Kidney (tissue), 14 donors: ENCODE results near the gene BSN. TPM values are rescaled to one million over a fixed set of nuclear protein-coding genes. Genes with fewer than 3 reads are reported as not detected.

ENCODE experiments used
- DNase-seq, 5 donors: peaks; one replicate each; pipeline ENCODE4 v3.0.0-alpha.2; 2013 to 2020
- FAIRE-seq: peaks from 2 replicates; lab custom pipeline; 2012; peaks lifted over from hg19 to GRCh38; lab: Jason Lieb, UNC
- H3K27ac ChIP-seq, 2 donors: one replicate each; pipeline ENCODE4 v1.7.0; 2013; ENCODE audit warnings: low read depth in 2 of 2, low read length in 2 of 2, inconsistent platforms in 1 of 2
- H3K27me3 ChIP-seq: one replicate; pipeline ENCODE4 v1.7.1; 2013; ENCODE audit warnings: low read length, inconsistent platforms; ENCODE audit not compliant: control insufficient read depth, insufficient read depth
- H3K36me3 ChIP-seq, 3 donors: one replicate each; pipeline versions ENCODE4 v1.7.0 to v1.7.1; 2013; ENCODE audit warnings: low read length in 3 of 3, control low read depth in 1 of 3, inconsistent platforms in 1 of 3; ENCODE audit not compliant: insufficient read depth in 3 of 3, control insufficient read depth in 2 of 3
- H3K4me1 ChIP-seq, 3 donors: one replicate each; pipeline versions ENCODE4 v1.7.0 to v1.7.1; 2013; ENCODE audit warnings: low read length in 3 of 3, inconsistent platforms in 1 of 3, low read depth in 1 of 3; ENCODE audit not compliant: control insufficient read depth in 2 of 3, insufficient read depth in 2 of 3
- H3K4me3 ChIP-seq, 3 donors: one replicate each; pipeline versions ENCODE4 v1.7.0 to v1.8.1; 2013; ENCODE audit warnings: low read length in 3 of 3, control low read depth in 1 of 3, inconsistent platforms in 1 of 3
- H3K9ac ChIP-seq, 3 donors: one replicate each; pipeline versions ENCODE4 v1.7.0 to v1.7.1; 2013; ENCODE audit warnings: low read length in 3 of 3, control low read depth in 1 of 3, inconsistent platforms in 1 of 3
- H3K9me3 ChIP-seq, 3 donors: one replicate each; pipeline versions ENCODE4 v1.7.0 to v1.7.1; 2013; ENCODE audit warnings: low read length in 3 of 3, control low read depth in 1 of 3, inconsistent platforms in 1 of 3; ENCODE audit not compliant: control insufficient read depth in 2 of 3, insufficient read depth in 1 of 3
- intact Hi-C: fragments of 100-400 bp; cut with DNase I; formaldehyde crosslinking; loops from one replicate; pipeline ENCODE4 v1.11.1; 2022
- polyA plus RNA-seq: library from polyadenylated mRNA; stranded (reverse); fragments of 350-450 nt; fragmentation: Illumina TruSeq; extraction: RNeasy Lipid Tissue Mini Kit (QIAGEN cat#74804); gene quantifications from one replicate; pipeline ENCODE4 v1.2.3, GENCODE V29; 2014; ENCODE audit warnings: low read depth, low replicate concordance; ENCODE audit not compliant: insufficient read depth
- total RNA-seq: library from RNA; stranded (reverse); fragmentation: NEBNext Ultra II Directional; extraction: Animal tissue kit (Norgen Biotek cat#: 25700); gene quantifications from one replicate; pipeline ENCODE4 v1.2.1, GENCODE V29; 2021
- TF ChIP-seq, protein P1 (sequence below): IDR thresholded peaks from 3 replicates; pipeline ENCODE4 v1.5.1; 2012; ENCODE audit warnings: mild to moderate bottlenecking, moderate library complexity, borderline replicate concordance; ENCODE audit not compliant: insufficient read depth; ENCODE audit errors: extremely low read depth
- donor health status: control.
- donor health status: control.
- donor health status: control.
- donor health status: control.
- donor health status: control.
- donor health status: DM: yes; HTN: yes; CAD: no.
- donor health status: Normal renal cell carcinoma (clear cell type).

Gene BSN
- total and polyA plus RNA-seq, 2 donors from 2014 or later: 0.11 to 1.3 TPM

DNA sequence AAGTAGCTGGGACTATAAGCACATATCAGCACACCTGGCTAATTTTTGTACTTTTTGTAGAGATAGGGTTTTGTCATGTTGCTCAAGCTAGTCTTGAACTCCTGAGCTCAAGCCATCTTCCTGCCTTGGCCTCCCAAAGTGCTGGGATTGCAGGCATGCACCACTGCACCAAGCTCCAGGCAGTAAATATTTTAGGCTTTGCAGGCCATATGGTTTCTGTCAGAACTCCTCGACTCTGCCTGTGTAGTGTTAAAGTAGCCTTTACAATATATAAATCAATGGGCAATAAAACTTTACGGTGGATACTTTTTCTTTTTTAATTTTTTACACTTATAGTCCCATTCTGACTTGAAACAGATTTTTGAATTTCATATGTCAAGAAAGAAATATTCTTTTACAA is 42.6 kb upstream of the BSN start:
- DNase-seq: peak in 3 of 5 donors; percentile 30 to 89 (median 64)
- Histone ChIP-seq H3K9ac (no peak overlapping the region), H3K4me3 (no peak overlapping the region), H3K27me3 (no peaks in the 10 kb centered on the region), H3K27ac (no peak overlapping the region), H3K36me3 (peaks cover 0 to 18% (median 8%) of the 10 kb centered on the region in 3 donors), H3K4me1 (no peaks in the 10 kb centered on the region), H3K9me3 (no peaks in the 10 kb centered on the region)
- FAIRE-seq: no peak
- intact Hi-C loops: no loop called here
- TF ChIP-seq, protein P1, sequence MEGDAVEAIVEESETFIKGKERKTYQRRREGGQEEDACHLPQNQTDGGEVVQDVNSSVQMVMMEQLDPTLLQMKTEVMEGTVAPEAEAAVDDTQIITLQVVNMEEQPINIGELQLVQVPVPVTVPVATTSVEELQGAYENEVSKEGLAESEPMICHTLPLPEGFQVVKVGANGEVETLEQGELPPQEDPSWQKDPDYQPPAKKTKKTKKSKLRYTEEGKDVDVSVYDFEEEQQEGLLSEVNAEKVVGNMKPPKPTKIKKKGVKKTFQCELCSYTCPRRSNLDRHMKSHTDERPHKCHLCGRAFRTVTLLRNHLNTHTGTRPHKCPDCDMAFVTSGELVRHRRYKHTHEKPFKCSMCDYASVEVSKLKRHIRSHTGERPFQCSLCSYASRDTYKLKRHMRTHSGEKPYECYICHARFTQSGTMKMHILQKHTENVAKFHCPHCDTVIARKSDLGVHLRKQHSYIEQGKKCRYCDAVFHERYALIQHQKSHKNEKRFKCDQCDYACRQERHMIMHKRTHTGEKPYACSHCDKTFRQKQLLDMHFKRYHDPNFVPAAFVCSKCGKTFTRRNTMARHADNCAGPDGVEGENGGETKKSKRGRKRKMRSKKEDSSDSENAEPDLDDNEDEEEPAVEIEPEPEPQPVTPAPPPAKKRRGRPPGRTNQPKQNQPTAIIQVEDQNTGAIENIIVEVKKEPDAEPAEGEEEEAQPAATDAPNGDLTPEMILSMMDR: no peak

DNA sequence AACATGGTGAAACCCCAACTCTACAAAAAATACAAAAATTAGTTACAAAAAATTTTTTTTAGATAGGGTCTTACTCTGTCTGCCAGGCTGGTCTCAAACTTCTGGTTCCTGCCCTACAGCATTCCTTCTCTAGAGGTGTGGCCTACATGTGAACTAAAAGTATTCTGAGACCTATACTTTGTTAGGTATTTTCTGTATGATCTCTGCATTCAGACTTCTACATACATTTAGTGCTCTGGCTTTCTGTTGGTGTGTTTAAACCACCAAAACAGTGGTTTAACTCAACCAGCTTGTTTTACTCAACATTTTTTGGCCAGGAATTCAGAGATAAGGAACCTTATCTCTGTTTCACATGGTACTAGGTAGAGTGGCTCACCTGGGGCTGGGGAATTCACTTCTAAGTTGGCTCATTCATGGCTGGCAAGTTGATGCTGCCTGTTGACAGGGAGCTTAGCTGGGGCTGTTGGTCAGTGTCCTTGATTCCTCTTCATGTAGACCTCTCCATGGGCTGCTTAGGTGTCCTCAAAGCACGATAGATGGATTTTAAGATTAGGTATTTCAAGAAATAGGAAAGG is 41.4 kb upstream of the BSN start:
- H3K27me3 ChIP-seq: no peaks in the 10 kb centered on the region
- no peak overlapping the region for H3K4me3 ChIP-seq
- DNase-seq (no peak), FAIRE-seq (no peak)
- no peak overlapping the region for H3K27ac ChIP-seq
- H3K9me3 ChIP-seq: no peaks in the 10 kb centered on the region
- no peak overlapping the region for H3K9ac ChIP-seq
- intact Hi-C loops: no loop called here
- H3K4me1 ChIP-seq: no peaks in the 10 kb centered on the region
- TF ChIP-seq, protein P1: no peak
- peaks cover 0 to 26% (median 8%) of the 10 kb centered on the region in 3 donors for H3K36me3 ChIP-seq

DNA sequence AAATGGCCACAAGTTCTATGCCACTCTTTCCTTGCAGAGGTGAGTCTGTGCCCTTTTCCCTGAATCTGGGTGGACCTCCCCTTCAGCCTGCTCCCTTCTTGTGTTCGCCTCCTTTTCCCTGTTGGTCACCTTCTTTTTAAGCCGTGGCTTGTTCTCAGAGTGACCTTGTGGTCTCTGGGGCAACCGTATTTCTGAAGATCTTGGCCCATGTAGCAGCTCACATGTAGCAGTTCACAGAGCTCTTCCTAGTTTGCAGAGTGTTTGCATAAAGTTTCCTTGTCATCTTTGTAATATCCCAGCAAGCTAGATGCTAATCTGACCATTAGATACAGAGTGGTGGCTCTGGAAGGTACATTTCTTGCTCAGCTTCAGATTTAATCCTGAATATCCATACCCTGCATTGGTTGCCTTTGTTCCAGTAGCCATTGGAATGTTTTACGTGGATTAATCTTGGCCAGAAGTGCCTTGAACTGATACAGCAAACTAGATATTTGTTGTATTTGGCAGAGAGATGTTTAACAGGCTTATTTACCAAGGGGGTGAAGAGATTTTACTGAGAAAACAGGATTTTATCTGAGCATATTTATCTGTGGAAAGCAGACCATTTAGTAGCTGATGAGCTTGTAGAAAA is 40.7 kb upstream of the BSN start:
- TF ChIP-seq, protein P1: no peak
- H3K4me1 ChIP-seq: no peaks in the 10 kb centered on the region
- DNase-seq (no peak), FAIRE-seq (no peak)
- H3K4me3 ChIP-seq: no peak overlapping the region
- H3K36me3 ChIP-seq: peaks cover 0 to 33% (median 8%) of the 10 kb centered on the region in 3 donors
- H3K9ac ChIP-seq: no peak overlapping the region
- no peaks in the 10 kb centered on the region for H3K9me3 ChIP-seq
- H3K27me3 ChIP-seq: no peaks in the 10 kb centered on the region
- intact Hi-C loops: no loop called here
- H3K27ac ChIP-seq: no peak overlapping the region
